Retinal pigment epithelial cell (primary cell): ENCODE data around the gene SETDB2.

Experiments
- DNase-seq: peaks from one replicate; pipeline ENCODE4 v3.0.0-alpha.2; 2010; ENCODE audit warnings: low read depth
- H3K4me3 ChIP-seq: 2 replicates; pipeline ENCODE4 v1.5.1; 2011; ENCODE audit warnings: mild to moderate bottlenecking, low read length, control low read depth, moderate library complexity
- CTCF ChIP-seq: conservative IDR thresholded peaks from 2 replicates; pipeline ENCODE4 v1.5.1; 2011; ENCODE audit warnings: low read depth, low read length, control low read depth, inconsistent platforms

Gene SETDB2

GRCh38 chr13:49539313-49539712 is 95.2 kb downstream of the SETDB2 start:
- DNase-seq, result no peak
- TF ChIP-seq CTCF, result no peak
- H3K4me3 ChIP-seq, result no peak overlapping the region

- no peak overlapping the region for H3K4me3 ChIP-seq
- DNase-seq, result no peak
- TF ChIP-seq CTCF, result no peak
These were observed 95.7 kb downstream of the SETDB2 start for GRCh38 chr13:49539746-49540145.

- DNase-seq, result no peak
- H3K4me3 ChIP-seq, result no peak overlapping the region
- no peak for TF ChIP-seq CTCF
These were observed 96.5 kb downstream of the SETDB2 start for GRCh38 chr13:49540552-49540951.

- no peak for DNase-seq
- H3K4me3 ChIP-seq, result no peak overlapping the region
- TF ChIP-seq CTCF, result no peak
These were observed 99.6 kb downstream of the SETDB2 start for GRCh38 chr13:49543656-49544055.
